Raji (cell line): ENCODE measurements around the gene NAPA.

Experiments
- POLR2A ChIP-seq: IDR thresholded peaks from 2 replicates; pipeline ENCODE4 v1.6.1; 2011; ENCODE audit warnings: low read depth, low read length, control low read depth; ENCODE audit not compliant: insufficient read depth

NAPA gene

DNA sequence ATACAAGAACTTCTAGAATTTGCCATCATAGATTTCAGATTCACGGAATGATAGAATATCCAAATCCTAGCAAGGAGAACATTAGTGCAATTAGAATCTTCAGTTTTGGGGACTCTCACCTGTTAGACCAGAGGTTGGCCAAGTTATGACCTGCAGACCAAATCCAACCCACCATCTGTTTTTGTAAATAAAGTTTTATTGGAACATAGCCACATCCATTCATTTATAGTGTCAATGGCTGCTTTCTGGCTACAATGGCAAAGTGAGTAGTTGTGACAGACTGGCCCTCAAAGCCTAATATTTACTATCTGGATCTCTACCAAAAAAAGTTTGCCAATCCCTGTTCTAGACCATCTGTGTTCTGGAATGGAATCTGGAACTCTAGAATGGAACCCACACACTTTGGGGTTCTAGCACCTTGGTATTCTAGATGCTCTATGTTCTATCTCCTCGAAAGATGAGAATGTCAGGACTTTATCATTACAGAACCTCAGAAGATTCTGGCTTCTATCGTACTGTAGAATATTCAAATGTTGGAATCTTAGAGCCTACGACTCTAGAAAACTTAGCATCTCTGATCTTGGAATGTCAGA lies 33.3 kb downstream of the NAPA start:
- TF ChIP-seq POLR2A = no peak

DNA sequence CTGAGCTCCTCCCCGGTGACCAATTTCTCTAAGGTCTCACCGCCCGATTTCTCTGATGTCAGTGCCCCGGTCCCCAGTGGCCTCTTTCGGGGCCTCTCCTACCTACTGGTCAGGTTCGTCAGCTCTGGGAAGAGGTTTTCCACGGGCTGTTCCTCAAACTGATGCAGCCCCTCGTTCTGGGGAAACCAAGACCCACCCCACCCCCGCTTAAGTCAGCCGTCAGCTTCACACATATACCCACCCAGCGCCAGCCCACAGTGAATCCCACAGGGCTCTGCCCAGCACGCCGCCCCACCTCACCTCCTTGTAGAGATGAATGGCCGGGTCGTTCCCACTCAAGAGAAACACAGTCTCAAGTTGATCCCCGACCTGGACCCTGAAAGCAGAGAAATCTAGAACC lies 34.2 kb downstream of the NAPA start:
- no peak for TF ChIP-seq POLR2A

DNA sequence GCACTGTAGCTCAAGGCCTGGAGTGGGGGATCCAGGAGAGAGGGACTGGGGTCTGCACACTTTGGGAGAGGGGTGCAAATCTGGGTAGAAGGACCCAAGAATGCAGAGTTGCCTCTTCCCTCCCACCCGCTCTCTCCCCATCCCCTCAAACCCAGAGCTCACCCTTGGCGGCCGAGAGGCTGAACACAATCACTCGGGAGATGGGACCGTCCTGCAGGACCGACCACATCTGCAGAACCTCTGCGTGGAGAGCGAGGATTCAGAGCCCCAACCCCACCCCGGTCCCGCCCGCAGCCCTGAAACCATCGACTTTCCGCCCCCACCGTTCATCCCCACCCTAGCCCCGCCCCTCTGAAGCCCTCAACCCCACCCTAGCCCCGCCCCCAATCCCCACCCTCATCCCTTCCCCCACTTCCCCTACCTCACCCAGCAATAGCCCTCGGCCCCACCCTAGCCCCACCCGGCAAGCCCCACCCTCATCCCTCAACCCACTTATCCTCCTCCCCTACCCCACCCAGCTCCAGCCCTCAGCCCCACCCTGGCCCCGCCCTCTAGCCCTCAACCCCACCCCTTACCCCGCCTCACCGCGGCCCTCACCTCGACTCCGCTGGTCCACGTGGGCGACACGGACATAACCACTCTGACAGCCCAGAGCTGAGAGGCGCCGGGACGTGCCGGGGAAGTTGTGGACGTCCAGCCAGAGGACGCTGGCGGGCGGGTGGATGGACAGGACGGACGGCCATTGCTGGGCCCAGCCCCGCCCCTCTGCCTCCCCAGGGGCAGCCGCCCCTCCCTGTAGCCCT lies 35.0 kb downstream of the NAPA start:
- no peak for TF ChIP-seq POLR2A

DNA sequence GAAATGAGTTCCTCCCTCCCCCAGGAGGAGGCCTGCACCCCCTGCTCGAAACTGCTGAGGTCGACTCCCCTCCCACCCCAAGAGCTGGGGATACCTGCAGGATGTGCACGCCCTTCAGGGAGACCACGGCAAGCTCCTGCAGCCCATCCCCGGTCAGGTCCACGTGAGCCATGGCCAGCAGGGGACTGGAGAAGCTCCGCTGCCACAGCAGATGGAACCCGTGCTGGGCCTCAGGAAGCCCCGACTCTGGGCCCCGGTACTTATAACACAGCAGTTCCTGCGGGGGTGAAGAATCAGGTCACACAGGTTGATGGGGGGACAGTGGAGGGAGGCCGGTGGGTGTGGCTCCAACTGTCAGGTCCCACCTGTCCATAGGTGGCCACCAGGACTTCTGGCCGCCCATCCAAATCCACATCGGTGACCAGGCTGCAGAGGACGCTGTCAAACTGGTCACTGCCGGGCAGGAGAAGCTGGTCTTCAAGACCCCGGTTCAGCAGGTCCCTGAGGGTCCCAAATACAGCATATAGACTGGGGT lies 38.4 kb downstream of the NAPA start:
- TF ChIP-seq POLR2A = no peak

DNA sequence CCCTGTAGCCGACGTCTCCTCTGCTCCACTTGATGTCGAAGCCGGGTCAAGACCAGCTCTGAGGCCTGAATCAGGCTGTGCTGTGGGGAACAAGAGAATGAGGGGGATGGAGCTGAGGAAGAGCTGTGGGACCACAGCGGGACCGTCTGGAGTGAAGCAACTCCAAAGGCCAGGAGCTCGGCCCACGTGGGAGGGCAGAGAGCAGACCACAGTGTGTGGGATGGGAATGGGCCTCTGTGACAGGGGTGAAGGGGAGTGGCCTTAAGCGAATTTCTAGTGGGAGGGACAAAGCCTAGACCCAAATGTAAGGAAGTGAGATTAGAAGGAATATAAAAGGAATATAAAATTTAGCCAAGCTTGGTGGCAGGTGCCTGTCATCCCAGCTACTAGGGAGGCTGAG lies 39.4 kb downstream of the NAPA start:
- TF ChIP-seq POLR2A = no peak

- TF ChIP-seq POLR2A = no peak
Observed at GRCh38 chr19:47473336-47473735, 41.5 kb downstream of the NAPA start.

DNA sequence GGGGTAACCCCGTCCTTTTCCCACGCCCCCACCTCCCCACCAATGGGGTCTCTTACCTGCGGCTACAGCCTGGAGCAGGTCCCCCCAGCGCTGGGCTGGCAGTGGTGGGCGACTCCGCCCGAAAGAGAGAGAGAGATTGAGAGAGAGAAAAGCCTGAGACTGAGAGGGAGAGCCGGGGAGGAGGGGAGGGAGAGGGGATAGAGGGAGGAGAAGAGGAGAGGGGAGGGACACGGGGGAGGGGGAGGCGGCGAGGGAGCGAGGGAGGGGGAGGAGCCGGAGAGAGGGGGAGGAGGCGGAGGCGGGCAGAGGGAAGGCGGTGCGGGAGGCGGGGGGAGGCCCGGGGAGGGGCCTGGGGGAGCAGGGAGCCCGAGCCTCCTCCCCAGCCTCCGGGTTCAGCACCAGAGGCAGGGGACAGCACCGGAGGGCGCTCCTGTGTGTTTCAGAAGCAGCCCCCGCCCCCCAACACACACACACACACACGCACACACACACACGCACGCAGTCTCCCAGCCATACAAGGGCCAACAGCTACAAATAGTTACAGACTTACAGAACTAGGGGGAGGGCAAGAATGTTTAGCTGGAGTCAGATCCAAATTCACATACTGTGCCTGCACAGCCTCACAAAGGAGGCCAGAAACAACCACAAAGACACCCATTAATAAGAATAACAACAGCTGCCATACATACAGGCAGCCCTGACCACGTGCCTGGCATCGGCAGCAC lies 43.0 kb downstream of the NAPA start, which contains the start of gene SLC8A2:
Gene SLC8A2, minus strand, starts transcription at position 161 of the 725 bp plus-strand sequence. CDS start 5,490 bp downstream, outside the sequence.
- TF ChIP-seq POLR2A = no peak

- no peak for TF ChIP-seq POLR2A
Observed at GRCh38 chr19:47471381-47471732, 43.5 kb downstream of the NAPA start.

DNA sequence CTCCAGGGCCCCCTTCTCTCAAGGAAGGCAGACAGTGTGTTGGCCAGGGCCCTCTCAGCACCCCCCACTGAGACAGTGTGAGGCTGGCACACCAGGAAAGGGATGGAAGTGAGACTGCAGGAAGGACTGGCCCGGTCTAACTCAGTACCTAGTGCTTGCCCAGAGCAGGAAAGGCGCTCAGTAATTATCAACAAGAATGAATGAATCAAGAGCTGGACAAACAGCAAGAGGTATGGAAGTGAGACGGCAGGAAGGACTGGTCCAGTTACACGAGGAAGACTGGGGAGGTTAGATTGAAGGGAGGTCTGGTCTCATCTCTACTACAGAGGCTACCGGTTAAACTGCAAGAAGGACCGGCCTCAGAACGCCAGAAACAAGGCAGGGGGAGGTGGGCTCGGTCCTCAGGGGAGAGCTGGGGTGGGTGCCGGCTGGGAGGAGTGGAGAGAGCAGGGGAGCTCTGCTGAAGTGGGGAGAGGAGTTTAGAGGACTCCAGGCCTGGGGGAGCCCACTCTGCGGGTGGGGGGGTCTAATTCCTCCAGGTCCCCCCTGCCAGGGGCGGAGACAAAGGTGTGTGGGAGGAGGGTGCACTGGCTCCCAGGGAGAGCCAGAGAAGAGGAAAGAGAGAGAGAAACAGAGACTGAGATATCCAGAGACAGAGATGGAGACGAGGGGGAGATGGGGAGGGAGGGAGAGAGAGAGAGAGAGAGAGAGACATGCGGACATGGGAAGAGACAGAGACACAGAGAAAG lies 44.2 kb downstream of the NAPA start:
- TF ChIP-seq POLR2A = no peak

- TF ChIP-seq POLR2A = no peak
Observed at GRCh38 chr19:47469719-47470118, 45.1 kb downstream of the NAPA start.

DNA sequence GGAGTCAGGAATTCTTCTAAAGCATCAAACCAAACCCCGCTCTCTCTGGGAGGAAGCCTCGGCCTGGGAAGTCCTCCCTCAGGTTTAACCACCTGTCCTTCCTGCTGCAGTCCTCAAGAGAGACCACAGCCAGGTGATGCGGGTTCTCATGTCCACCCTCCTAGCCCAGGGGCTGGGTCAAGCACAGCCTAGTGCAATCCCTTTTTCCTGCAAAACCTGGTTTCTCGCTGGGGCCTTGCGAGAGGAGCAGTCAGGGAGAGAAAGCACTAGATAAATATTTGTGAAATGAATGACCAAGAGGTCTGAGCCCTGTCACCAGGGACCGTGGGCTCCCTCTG lies 45.5 kb downstream of the NAPA start:
- TF ChIP-seq POLR2A = no peak

DNA sequence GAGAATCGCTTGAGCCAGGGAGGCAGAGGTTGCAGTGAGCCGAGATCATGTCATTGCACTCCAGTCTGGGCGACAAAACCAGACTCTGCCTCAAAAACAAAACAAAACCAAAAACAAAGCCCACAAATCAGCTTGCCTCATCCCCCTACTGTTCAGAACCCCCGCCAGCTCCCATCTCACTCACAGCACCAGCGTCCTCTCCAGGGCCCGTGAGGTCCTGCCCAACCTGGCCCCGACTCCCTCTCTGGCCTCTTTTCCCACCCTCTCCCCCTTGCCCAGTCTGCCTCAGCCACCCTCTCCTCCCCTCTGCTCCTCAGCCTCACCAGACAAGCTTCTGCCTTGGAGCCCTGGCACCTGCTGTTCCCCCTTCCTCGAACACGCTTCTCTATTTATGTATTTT lies 46.9 kb downstream of the NAPA start:
- TF ChIP-seq POLR2A = no peak

DNA sequence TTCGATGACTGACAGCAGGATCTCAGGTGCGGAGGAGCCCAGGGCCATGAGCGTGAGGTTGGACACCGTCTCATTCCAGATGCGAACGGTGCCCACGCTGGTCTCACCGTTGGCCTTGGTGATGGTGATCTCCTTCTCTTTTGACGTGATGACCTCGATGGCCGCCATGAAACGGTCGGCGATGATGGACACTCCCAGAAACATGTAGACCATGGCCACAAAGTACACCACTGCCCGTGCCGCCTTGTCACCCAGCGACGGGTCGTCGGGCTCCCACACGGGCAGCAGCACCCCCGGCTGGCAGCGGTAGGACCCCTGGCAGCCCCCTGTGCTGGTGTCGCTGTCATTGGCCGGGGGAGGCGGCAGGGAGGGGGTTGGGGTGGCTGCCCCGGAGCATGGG lies 48.9 kb downstream of the NAPA start:
- no peak for TF ChIP-seq POLR2A

GRCh38 chr19:47464675-47465419 lies 50.0 kb downstream of the NAPA start:
- TF ChIP-seq POLR2A = no peak
